Measurements from ENCODE around the gene FCRL1.
A peak's percentile ranks its signal among the peaks of the same experiment; 100 is the strongest.

The FCRL1 gene

GRCh38 chr1:157776971-157777391, 42.9 kb downstream of the FCRL1 start, which contains the start of gene FCRL2:
FCRL2 (minus strand) TSS chr1:157777132; CDS start chr1:157777073, 59 bp downstream.
- no peak for DNase-seq (ENCODE audit: low read depth)

GRCh38 chr1:157775101-157775870, 44.6 kb downstream of the FCRL1 start:
- H3K4me3 ChIP-seq (ENCODE audit: low read length): no peak overlapping the region
- TF ChIP-seq CTCF (conservative IDR thresholded peaks at IDR 0.05; ENCODE audit: low read length): no peak
- DNase-seq (ENCODE audit: low read depth): no peak

More at GRCh38 chr1:157776971-157777391, 42.9 kb downstream of the FCRL1 start, which contains the start of gene FCRL2:
- TF ChIP-seq CTCF (conservative IDR thresholded peaks at IDR 0.05; ENCODE audit: low read length): no peak
- no peak within 1 kb of the TSS for H3K4me3 ChIP-seq (ENCODE audit: low read length)

- no peak for TF ChIP-seq CTCF (conservative IDR thresholded peaks at IDR 0.05; ENCODE audit: low read length)
- H3K4me3 ChIP-seq (ENCODE audit: low read length): no peak overlapping the region
- DNase-seq (ENCODE audit: low read depth): no peak
Observed at GRCh38 chr1:157774412-157774811, 45.5 kb downstream of the FCRL1 start.

- H3K4me3 ChIP-seq (ENCODE audit: low read length): no peak overlapping the region
- no peak for DNase-seq (ENCODE audit: low read depth)
- TF ChIP-seq CTCF (conservative IDR thresholded peaks at IDR 0.05; ENCODE audit: low read length): no peak
Observed at GRCh38 chr1:157773493-157774350, 46.2 kb downstream of the FCRL1 start.

- no peak for TF ChIP-seq CTCF (conservative IDR thresholded peaks at IDR 0.05; ENCODE audit: low read length)
- H3K4me3 ChIP-seq (ENCODE audit: low read length): no peak overlapping the region
- DNase-seq (ENCODE audit: low read depth): no peak
Observed at GRCh38 chr1:157771661-157772425, 48.1 kb downstream of the FCRL1 start.

GRCh38 chr1:157770442-157771043, 49.4 kb downstream of the FCRL1 start:
- H3K4me3 ChIP-seq (ENCODE audit: low read length): no peak overlapping the region
- no peak for DNase-seq (ENCODE audit: low read depth)
- 0 out of 2 replicates have a peak, but pooled peaks have one; percentile 13 for TF ChIP-seq CTCF (conservative IDR thresholded peaks at IDR 0.05; ENCODE audit: low read length)
